Endothelial cell of umbilical vein (primary cell): ENCODE results near the gene EHD2. TPM values are rescaled to one million over a fixed set of nuclear protein-coding genes. Genes with fewer than 3 reads are reported as not detected.

ENCODE experiments used
- BruUV-seq: library from RNA; stranded (reverse); fragments of 400-500 nt; replicated peaks from 2 replicates; lab custom pipeline; 2021; lab: Mats Ljungman, UMichigan
- CTCF ChIA-PET: fragments of 300-600, 350-600 bp; sonication (Branson Sonifier 250); formaldehyde crosslinking; loops from one replicate; lab custom pipeline; 2021; ENCODE audit warnings: antibody characterized with exemption, inconsistent platforms; lab: Charles Lee
- POLR2A ChIA-PET: fragments of 300-600, 350-600 bp; sonication (Branson Sonifier 250); formaldehyde crosslinking; loops from one replicate; lab custom pipeline; 2021; ENCODE audit warnings: antibody characterized with exemption, inconsistent platforms; lab: Charles Lee
- DNase-seq: peaks from one replicate; pipeline ENCODE4 v3.0.0-alpha.2; 2011; ENCODE audit warnings: low read depth, low spot score
- FAIRE-seq: peaks from 2 replicates; lab custom pipeline; 2011; peaks lifted over from hg19 to GRCh38; lab: Jason Lieb, UNC
- H2AFZ ChIP-seq: 2 replicates; pipeline ENCODE4 v1.6.0; 2012; ENCODE audit warnings: low read depth, low read length, control low read depth, inconsistent platforms
- H3K27ac ChIP-seq: 2 replicates; pipeline ENCODE4 v1.5.1; 2011; ENCODE audit warnings: low read depth, mild to moderate bottlenecking, control low read depth, low read length, moderate library complexity; ENCODE audit not compliant: insufficient read depth
- H3K27me3 ChIP-seq, 2 experiments: 2 replicates each; pipeline versions ENCODE4 v1.6.0 to v1.6.1; 2011; ENCODE audit warnings: low read length in 2 of 2, mixed read lengths in 1 of 2; ENCODE audit not compliant: control insufficient read depth in 2 of 2, insufficient read depth in 2 of 2
- H3K36me3 ChIP-seq, 2 experiments: 2 replicates in 1 of 2; 3 replicates in 1 of 2; pipeline ENCODE4 v1.5.1; 2011; ENCODE audit warnings: low read length in 2 of 2, mild to moderate bottlenecking in 1 of 2, moderate library complexity in 1 of 2; ENCODE audit not compliant: control insufficient read depth in 2 of 2, insufficient read depth in 2 of 2; ENCODE audit errors: extremely low read depth in 1 of 2
- H3K4me1 ChIP-seq: 3 replicates; pipeline ENCODE4 v1.5.1; 2011; ENCODE audit warnings: mild to moderate bottlenecking, low read length; ENCODE audit not compliant: control insufficient read depth, insufficient read depth; ENCODE audit errors: extremely low read depth
- H3K4me2 ChIP-seq: 2 replicates; pipeline ENCODE4 v1.6.1; 2011; ENCODE audit warnings: low read length, control low read depth, mixed read lengths; ENCODE audit not compliant: insufficient read depth
- H3K4me3 ChIP-seq, 3 experiments: fragments of 200-600 bp in 1 of 3; sonication (generic), shearing (Covaris generic) in 1 of 3; replicated peaks in 1 of 3; 2 replicates each; pipeline ENCODE4 v1.5.1; 2011 to 2016; ENCODE audit warnings: control low read depth in 3 of 3, low read length in 3 of 3, mild to moderate bottlenecking in 2 of 3, inconsistent platforms in 1 of 3, low read depth in 1 of 3, moderate library complexity in 1 of 3; ENCODE audit not compliant: insufficient read depth in 1 of 3
- H3K79me2 ChIP-seq: 2 replicates; pipeline ENCODE4 v1.6.0; 2012; ENCODE audit warnings: low read length, inconsistent platforms; ENCODE audit not compliant: control insufficient read depth, insufficient read depth
- H3K9ac ChIP-seq: replicated peaks from 2 replicates; pipeline ENCODE3; 2011; ENCODE audit warnings: low read length, control low read depth; ENCODE audit not compliant: insufficient read depth; ENCODE audit errors: extremely low read depth
- H3K9me1 ChIP-seq: replicated peaks from 3 replicates; pipeline ENCODE4 v1.6.0; 2011; ENCODE audit warnings: mild to moderate bottlenecking, low read length; ENCODE audit not compliant: control insufficient read depth, insufficient read depth; ENCODE audit errors: extremely low read depth
- H3K9me3 ChIP-seq: replicated peaks from 2 replicates; pipeline ENCODE4 v1.5.1; 2012; ENCODE audit warnings: low read length, inconsistent platforms; ENCODE audit not compliant: control insufficient read depth, insufficient read depth
- H4K20me1 ChIP-seq: replicated peaks from 2 replicates; pipeline ENCODE3; 2011; ENCODE audit warnings: mild to moderate bottlenecking, low read length; ENCODE audit not compliant: control insufficient read depth, insufficient read depth; ENCODE audit errors: extremely low read depth
- EZH2 ChIP-seq: IDR thresholded peaks from 2 replicates; pipeline ENCODE4 v1.6.1; 2012; ENCODE audit warnings: borderline replicate concordance, low read depth, mild to moderate bottlenecking, moderate library complexity, low read length, inconsistent platforms; ENCODE audit not compliant: severe bottlenecking
- FOS ChIP-seq: IDR thresholded peaks from 2 replicates; pipeline ENCODE4 v1.6.1; 2011; ENCODE audit warnings: mild to moderate bottlenecking, low read length, moderate library complexity, borderline replicate concordance; ENCODE audit not compliant: insufficient read depth
- JUN ChIP-seq: IDR thresholded peaks from 2 replicates; pipeline ENCODE4 v1.6.1; 2011; ENCODE audit warnings: borderline replicate concordance, low read depth; ENCODE audit not compliant: insufficient read length, insufficient read depth
- MYC ChIP-seq: IDR thresholded peaks from one replicate; pipeline ENCODE4 v1.6.1; 2011; ENCODE audit warnings: mild to moderate bottlenecking, low read depth, low read length
- POLR2A ChIP-seq: IDR thresholded peaks from 2 replicates; pipeline ENCODE4 v1.6.1; 2012; ENCODE audit warnings: low read depth, mild to moderate bottlenecking, control low read depth, low read length
- POLR2AphosphoS5 ChIP-seq: IDR thresholded peaks from 2 replicates; pipeline ENCODE4 v1.6.1; 2012; ENCODE audit warnings: low read depth, mild to moderate bottlenecking, control low read depth, low read length, moderate library complexity; ENCODE audit not compliant: insufficient read depth
- dilution Hi-C: fragments of 300-500 bp; cut with MboI; formaldehyde crosslinking; loops from one replicate; pipeline ENCODE4 v1.15.0; 2019; ENCODE audit warnings: low sequenced_read_pairs; ENCODE audit not compliant: extremely low pct_ligation_motif_present
- intact Hi-C: fragments of 100-400 bp; cut with micrococcal nuclease; formaldehyde crosslinking; loops from one replicate; pipeline ENCODE4 v1.10.0; 2022
- polyA plus RNA-seq, 4 experiments: library from polyadenylated mRNA; depleted of rRNA in 3 of 4; stranded (reverse) in 3 of 4; unstranded in 1 of 4; fragments of >200 nt; gene quantifications; 2 replicates each; pipeline versions ENCODE4 v1.2.1 to v1.2.3, GENCODE V29; 2011 to 2012; ENCODE audit warnings: missing spikeins in 1 of 4
- total RNA-seq: library from RNA; stranded (reverse); gene quantifications from 2 replicates; pipeline ENCODE4 v1.2.3, GENCODE V29; 2021
- TF ChIP-seq, protein P1 (sequence below): IDR thresholded peaks from 2 replicates; pipeline ENCODE4 v1.6.1; 2011; ENCODE audit not compliant: insufficient read depth, insufficient read length

EHD2 gene
- total and polyA plus RNA-seq, 2 donors (not counting 3 experiments of a cell fraction or from before 2014, with no cell fraction given), result 110 to 220 TPM

DNA sequence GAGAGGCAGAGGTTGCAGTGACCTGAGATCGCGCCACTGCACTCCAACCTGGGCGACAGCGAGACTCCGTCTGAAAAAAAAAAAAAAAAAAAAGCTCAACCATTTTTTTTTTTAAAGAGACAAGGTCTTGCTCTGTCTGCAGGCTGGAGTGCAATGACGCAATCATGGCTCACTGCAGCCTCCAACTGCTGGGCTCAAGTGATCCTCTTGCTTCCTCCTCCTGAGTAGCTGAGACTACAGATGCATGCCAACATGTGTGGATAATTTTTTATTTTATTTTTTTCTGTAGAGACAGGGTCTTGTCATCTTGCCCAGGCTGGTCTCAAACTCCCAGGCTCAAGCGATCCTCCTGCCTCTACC, 10.3 kb downstream of the EHD2 start:
- TF ChIP-seq JUN (no peak), EZH2 (no peak), FOS (no peak), MYC (no peak)
- TF ChIP-seq, protein P1, sequence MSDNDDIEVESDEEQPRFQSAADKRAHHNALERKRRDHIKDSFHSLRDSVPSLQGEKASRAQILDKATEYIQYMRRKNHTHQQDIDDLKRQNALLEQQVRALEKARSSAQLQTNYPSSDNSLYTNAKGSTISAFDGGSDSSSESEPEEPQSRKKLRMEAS, result no peak
- no peak overlapping the region for H3K4me3 ChIP-seq

GRCh38 chr19:47725759-47726401, 12.7 kb downstream of the EHD2 start:
- Histone ChIP-seq H3K36me3 (peaks cover 14 to 27% of the 10 kb centered on the region in 2 experiments), H3K9me3 (no peaks in the 10 kb centered on the region), H3K4me1 (peaks cover 23% of the 10 kb centered on the region), H3K4me2 (no peak overlapping the region), H3K9ac (no peak overlapping the region), H4K20me1 (no peaks in the 10 kb centered on the region), H3K79me2 (peaks cover 9% of the 10 kb centered on the region), H2AFZ (no peak overlapping the region), H3K27me3 (no peaks in the 10 kb centered on the region), H3K9me1 (no peaks in the 10 kb centered on the region), H3K27ac (no peak overlapping the region), H3K4me3 (no peak overlapping the region)
- POLR2A ChIA-PET, result no interaction called here
- dilution Hi-C loops (no loop called here), intact Hi-C loops (no loop called here)
- CTCF ChIA-PET, result interaction anchor here (1.3 to 4.9 kb wide), 3 partner anchors 11 to 13 kb away, joined by 3 to 47 read pairs (median 32); partner anchors contain the start of gene EHD2
- FAIRE-seq (no peak), DNase-seq (no peak)
- TF ChIP-seq POLR2AphosphoS5 (no peak), EZH2 (no peak), POLR2A (no peak)
- TF ChIP-seq, protein P1, result no peak
- no TSS peak for BruUV-seq

More for the DNA sequence above, 10.3 kb downstream of the EHD2 start:
- Histone ChIP-seq H4K20me1 (no peaks in the 10 kb centered on the region), H3K9me1 (no peaks in the 10 kb centered on the region), H3K27ac (no peak overlapping the region), H3K36me3 (peaks cover 14 to 23% of the 10 kb centered on the region in 2 experiments), H3K9me3 (no peaks in the 10 kb centered on the region), H3K9ac (no peak overlapping the region), H2AFZ (no peak overlapping the region), H3K79me2 (peaks cover 10% of the 10 kb centered on the region), H3K4me2 (no peak overlapping the region), H3K4me1 (peaks cover 11% of the 10 kb centered on the region), H3K27me3 (no peaks in the 10 kb centered on the region)
- CTCF ChIA-PET, result interaction anchor here (4.9 kb wide), 1 partner anchor 10 kb away, joined by 32 read pairs; the partner anchor contains the start of gene EHD2
- POLR2A ChIA-PET, result interaction anchor here (0.6 to 1.1 kb wide), 2 partner anchors 10 to 102 kb away, joined by 3 to 4 read pairs; no protein-coding TSS in a partner anchor
- dilution Hi-C loops (no loop called here), intact Hi-C loops (no loop called here)
- no TSS peak for BruUV-seq
- DNase-seq, result no peak
- no peak for FAIRE-seq
